Skin epidermis (tissue), 12 donors: Measurements from ENCODE around the gene DNPEP.

Experiments
- H3K27ac ChIP-seq, 21 experiments: fragments of 200-600 bp; sonication (generic) in 11 of 21; one replicate each; pipeline ENCODE4 v1.5.0; 2020; ENCODE audit warnings: mild to moderate bottlenecking in 3 of 21, inconsistent platforms in 2 of 21, moderate library complexity in 2 of 21
- H3K4me3 ChIP-seq, 7 experiments: fragments of 200-600 bp; sonication (generic) in 2 of 7; one replicate each; pipeline ENCODE4 v1.5.0; 2020; ENCODE audit warnings: inconsistent platforms in 2 of 7, mild to moderate bottlenecking in 2 of 7, moderate library complexity in 1 of 7

The DNPEP gene

DNA sequence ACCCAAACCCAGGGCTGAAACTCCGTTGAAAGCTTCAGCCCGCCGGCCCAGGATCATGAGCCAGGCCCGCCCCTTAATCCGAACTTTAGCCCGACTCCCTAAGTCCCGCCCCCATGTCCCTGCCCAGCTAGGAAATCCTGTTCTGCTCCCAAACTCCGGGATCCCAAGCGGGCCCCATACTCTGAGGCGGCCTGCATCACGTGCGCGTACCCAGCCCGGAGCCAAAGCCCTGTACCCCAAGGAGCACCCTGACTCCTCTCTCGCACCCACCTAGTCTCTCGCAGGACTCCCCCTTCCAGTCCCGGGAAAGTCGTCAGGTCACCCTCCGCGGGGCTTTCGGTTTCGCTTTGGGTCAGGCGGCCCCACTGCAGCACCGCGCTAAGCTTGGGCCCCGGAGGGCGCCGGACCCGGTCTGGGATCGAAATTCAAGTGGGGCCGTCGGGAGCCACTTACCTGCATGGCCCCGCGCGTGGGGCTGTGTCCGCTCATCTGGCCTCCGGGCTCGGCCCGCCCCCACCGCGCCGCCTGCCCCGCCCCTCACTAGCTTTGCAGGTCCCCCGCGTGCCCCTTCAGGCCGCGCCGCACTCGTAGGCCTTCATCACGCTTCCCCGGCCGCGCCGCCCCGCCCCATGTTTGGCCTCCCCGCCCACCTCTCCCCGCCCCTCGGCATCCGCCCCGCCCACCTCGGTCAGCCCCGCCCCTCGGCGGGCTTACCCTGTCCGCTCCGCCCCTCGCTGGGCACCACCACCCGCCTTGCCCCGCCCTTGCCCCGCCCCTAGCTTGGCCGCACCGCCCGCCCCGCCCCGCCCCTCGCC lies at the start of gene DNPEP:
DNPEP (minus strand) TSS at position 607 of the 815 bp plus-strand sequence; CDS start at position 489, 118 bp downstream.
- H3K27ac ChIP-seq: peak within 1 kb of the TSS; percentile 77 to 96 (median 89)
- H3K4me3 ChIP-seq: peak within 1 kb of the TSS; percentile 61 to 90 (median 80)

GRCh38 chr2:219437141-219437540 lies 49.4 kb upstream of the DNPEP start:
- Histone ChIP-seq H3K4me3 (no peak overlapping the region), H3K27ac (no peak overlapping the region)

DNA sequence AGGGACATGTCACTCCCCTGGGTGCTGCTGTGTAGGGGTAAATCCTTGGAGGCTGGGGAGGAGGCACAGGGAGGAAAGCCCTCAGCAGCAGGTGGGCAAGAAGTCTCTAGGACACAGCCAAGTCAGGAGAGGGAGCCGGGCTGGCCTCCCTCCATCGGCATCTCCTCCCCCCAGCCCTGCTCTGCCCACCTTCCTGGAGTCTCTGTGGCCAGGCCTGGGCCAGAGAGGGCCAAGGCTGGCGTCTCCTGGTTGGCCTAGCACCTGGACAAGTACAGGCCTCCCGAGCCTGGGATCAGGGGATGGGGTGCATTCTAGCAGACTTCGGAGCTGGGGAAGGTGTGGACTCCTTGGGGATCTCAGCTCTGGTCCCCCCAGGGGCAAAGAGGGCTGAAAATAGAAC lies 48.8 kb upstream of the DNPEP start:
- Histone ChIP-seq H3K27ac (no peak overlapping the region), H3K4me3 (no peak overlapping the region)

- H3K4me3 ChIP-seq: no peak overlapping the region
- H3K27ac ChIP-seq: no peak overlapping the region
These were observed 48.0 kb upstream of the DNPEP start for GRCh38 chr2:219435701-219436100.

- Histone ChIP-seq H3K27ac (peak within 1 kb of the TSS in 1 of 21 experiments; percentile 31), H3K4me3 (no peak within 1 kb of the TSS)
These were observed 47.2 kb upstream of the DNPEP start, which contains the start of gene SPEG for GRCh38 chr2:219434718-219435525. SPEG (plus strand) TSS chr2:219434843; CDS start chr2:219434978, 135 bp downstream.

DNA sequence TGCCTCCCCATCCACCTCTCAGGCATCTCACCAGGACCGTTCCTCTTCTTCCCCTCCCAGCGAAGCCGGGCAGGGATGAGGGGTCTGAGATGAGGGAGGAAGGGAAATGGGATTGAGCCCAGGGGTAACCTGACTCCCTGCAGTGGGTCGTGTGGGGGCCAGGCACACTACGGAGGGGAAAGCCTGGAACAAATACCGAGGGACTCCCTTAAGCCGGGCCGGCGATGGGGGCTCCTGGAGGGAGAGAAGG lies 46.7 kb upstream of the DNPEP start:
- Histone ChIP-seq H3K27ac (peak overlapping the region in 1 of 21 experiments; percentile 31), H3K4me3 (no peak overlapping the region)

DNA sequence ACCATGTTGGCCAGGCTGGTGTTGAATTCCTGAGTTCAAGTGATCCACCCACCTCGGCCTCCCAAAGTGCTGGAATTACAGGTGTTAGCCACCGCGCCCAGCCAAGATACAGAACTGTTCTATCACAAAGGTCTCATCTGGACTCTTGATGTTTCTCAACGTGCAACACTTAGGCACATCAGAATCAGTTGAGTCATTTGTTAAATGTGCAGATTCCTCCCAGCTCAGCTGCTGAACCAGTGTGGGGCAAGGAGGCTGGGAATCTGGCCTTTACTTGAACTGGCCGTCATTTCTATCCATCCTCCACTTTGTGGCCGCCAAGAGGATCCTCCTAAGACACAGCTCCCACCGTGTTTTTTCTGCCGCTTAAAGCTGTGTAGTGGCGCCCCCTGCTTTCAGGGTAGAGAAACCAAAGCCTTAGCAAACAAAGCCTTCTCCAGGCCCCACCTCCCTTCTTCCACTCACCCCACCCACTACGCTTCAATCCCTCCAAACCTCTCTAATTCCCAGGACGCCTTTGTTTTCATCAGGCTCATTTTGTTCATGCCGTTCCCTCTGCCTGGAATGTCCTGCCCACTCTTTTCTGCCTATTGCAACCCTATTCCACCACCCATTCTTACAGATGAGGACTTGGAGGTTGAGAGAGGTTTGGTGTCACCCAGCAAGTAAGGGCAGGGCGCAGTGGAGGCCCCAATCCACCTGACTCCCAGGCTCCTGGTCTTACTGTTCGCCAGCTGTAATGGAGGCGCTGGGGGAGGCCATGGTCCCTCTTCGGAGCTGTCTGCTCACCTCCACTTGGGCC lies 46.2 kb upstream of the DNPEP start:
- Histone ChIP-seq H3K27ac (no peak overlapping the region), H3K4me3 (no peak overlapping the region)

GRCh38 chr2:219430633-219431615 lies 43.2 kb upstream of the DNPEP start:
- Histone ChIP-seq H3K27ac (no peak overlapping the region), H3K4me3 (no peak overlapping the region)

GRCh38 chr2:219429958-219430606 lies 42.4 kb upstream of the DNPEP start:
- Histone ChIP-seq H3K27ac (no peak overlapping the region), H3K4me3 (no peak overlapping the region)

- Histone ChIP-seq H3K4me3 (no peak overlapping the region), H3K27ac (no peak overlapping the region)
These were observed 40.8 kb upstream of the DNPEP start for GRCh38 chr2:219428469-219428868.

GRCh38 chr2:219426534-219427136 lies 38.9 kb upstream of the DNPEP start:
- Histone ChIP-seq H3K4me3 (no peak overlapping the region), H3K27ac (no peak overlapping the region)

GRCh38 chr2:219426068-219426443 lies 38.3 kb upstream of the DNPEP start:
- no peak overlapping the region for H3K27ac ChIP-seq
- no peak overlapping the region for H3K4me3 ChIP-seq

GRCh38 chr2:219425238-219426067 lies 37.7 kb upstream of the DNPEP start:
- Histone ChIP-seq H3K27ac (no peak overlapping the region), H3K4me3 (no peak overlapping the region)

- no peak overlapping the region for H3K27ac ChIP-seq
- H3K4me3 ChIP-seq: no peak overlapping the region
These were observed 36.1 kb upstream of the DNPEP start for GRCh38 chr2:219423652-219424377.

DNA sequence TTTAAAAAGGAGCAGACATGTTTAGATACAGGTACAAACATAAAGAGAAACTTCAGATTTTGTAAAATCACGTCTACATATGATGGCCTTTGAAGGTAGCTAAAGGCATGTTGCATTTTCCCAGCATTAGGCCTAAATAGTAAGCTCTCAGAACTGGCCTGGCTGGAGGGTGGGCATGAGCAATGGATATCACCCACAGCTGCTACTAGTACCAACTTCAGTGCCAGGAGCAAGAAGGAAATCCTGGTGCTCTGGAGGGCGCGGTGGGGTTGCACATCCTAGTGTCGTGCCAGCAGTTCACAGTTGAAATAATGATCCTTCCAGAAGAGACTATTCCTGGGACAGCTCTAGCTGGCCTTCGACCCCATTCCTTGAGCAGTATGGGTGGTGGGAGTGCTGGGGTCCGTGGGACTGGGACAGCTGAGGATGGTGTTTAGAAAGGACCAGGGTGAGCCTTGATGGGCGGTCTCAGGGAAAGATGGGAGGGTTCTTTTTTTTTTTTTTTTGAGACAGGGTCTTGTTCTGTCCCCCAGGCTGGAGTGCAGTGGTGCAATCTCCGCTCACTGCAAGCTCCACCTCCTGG lies 35.3 kb upstream of the DNPEP start:
- no peak overlapping the region for H3K27ac ChIP-seq
- no peak overlapping the region for H3K4me3 ChIP-seq

DNA sequence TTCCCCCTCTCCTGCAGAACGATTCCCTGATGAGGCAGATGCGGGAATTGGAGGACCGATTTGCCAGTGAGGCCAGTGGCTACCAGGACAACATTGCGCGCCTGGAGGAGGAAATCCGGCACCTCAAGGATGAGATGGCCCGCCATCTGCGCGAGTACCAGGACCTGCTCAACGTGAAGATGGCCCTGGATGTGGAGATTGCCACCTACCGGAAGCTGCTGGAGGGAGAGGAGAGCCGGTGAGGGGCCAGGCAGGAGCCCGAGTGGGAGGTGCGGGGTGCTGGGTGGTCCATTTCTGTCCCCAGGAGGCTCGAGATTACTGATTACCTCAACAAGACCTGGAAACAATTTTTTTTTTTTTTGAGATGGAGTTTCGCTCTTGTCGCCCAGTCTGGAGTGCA lies 33.6 kb upstream of the DNPEP start:
- no peak overlapping the region for H3K27ac ChIP-seq
- H3K4me3 ChIP-seq: no peak overlapping the region
